Spleen (tissue), 13 donors: ENCODE measurements around the gene RPS6KL1. TPM values are rescaled to one million over a fixed set of nuclear protein-coding genes. Genes with fewer than 3 reads are reported as not detected.

ENCODE experiments used
- DNase-seq: peaks from one replicate; pipeline ENCODE4 v3.0.0-alpha.2; 2020
- H3K27ac ChIP-seq, 8 donors: fragments of 200-600 bp; sonication (generic) in 7 of 8; 1 replicate in 4 of 8; 2 replicates in 4 of 8; pipeline versions ENCODE4 v1.5.0 to v1.8.0; 2016 to 2021; ENCODE audit warnings: inconsistent platforms in 4 of 8, mild to moderate bottlenecking in 4 of 8, moderate library complexity in 1 of 8
- H3K27me3 ChIP-seq, 7 donors: fragments of 200-600 bp; sonication (generic) in 6 of 7; replicated peaks in 1 of 7; 1 replicate in 4 of 7; 2 replicates in 3 of 7; pipeline versions ENCODE4 v1.5.0 to v1.8.0; 2016 to 2021; ENCODE audit warnings: inconsistent platforms in 3 of 7, mild to moderate bottlenecking in 1 of 7
- H3K36me3 ChIP-seq, 6 donors: fragments of 200-600 bp; sonication (generic) in 5 of 6; 1 replicate in 4 of 6; 2 replicates in 2 of 6; pipeline versions ENCODE4 v1.5.0 to v1.8.0; 2016 to 2021; ENCODE audit warnings: inconsistent platforms in 2 of 6
- H3K4me1 ChIP-seq, 6 donors: fragments of 200-600 bp; sonication (generic) in 5 of 6; 1 replicate in 3 of 6; 2 replicates in 3 of 6; pipeline versions ENCODE4 v1.5.0 to v1.8.0; 2016 to 2021; ENCODE audit warnings: inconsistent platforms in 3 of 6
- H3K4me3 ChIP-seq, 8 donors: fragments of 200-600 bp; sonication (generic) in 7 of 8; 1 replicate in 4 of 8; 2 replicates in 4 of 8; pipeline versions ENCODE4 v1.5.0 to v1.8.0; 2016 to 2021; ENCODE audit warnings: inconsistent platforms in 4 of 8, mild to moderate bottlenecking in 4 of 8, moderate library complexity in 2 of 8
- H3K9me3 ChIP-seq, 8 donors: fragments of 200-600 bp; sonication (generic) in 7 of 8; 1 replicate in 4 of 8; 2 replicates in 4 of 8; pipeline versions ENCODE4 v1.5.0 to v1.8.0; 2016 to 2021; ENCODE audit warnings: inconsistent platforms in 4 of 8
- POLR2A ChIP-seq, 3 donors: fragments of 450-650 bp; IDR thresholded peaks; one replicate each; pipeline ENCODE4 v1.5.1; 2017; ENCODE audit warnings: antibody characterized with exemption in 3 of 3, mild to moderate bottlenecking in 1 of 3
- POLR2AphosphoS5 ChIP-seq, 3 donors: sonication (generic); formaldehyde crosslinking; IDR thresholded peaks; one replicate each; pipeline ENCODE4 v1.5.1; 2017; ENCODE audit warnings: antibody characterized with exemption in 3 of 3
- WGBS, 5 donors: extraction: QIAGEN DNeasy Blood & Tissue Kit in 3 of 5; methylation state at CpG; one replicate each; pipeline versions ENCODE4 v1.1.5 to v1.1.7; 2013 to 2018; 5-methylcytosine and 5-hydroxymethylcytosine counted together
- intact Hi-C: fragments of 100-400 bp; cut with DNase I; formaldehyde crosslinking; loops from one replicate; pipeline ENCODE4 v1.15.0; 2023; ENCODE audit warnings: low total_unique reads
- long read RNA-seq, 2 donors: transcript quantifications; one replicate each; lab custom pipeline, GENCODE V29; 2026
- polyA plus RNA-seq, 3 donors: library from polyadenylated mRNA; stranded (reverse); fragments of 200-250 nt; gene quantifications; one replicate each; pipeline ENCODE4 v1.2.1, GENCODE V29; 2013
- total RNA-seq, 7 donors: library from RNA; depleted of rRNA in 3 of 7; stranded (reverse); fragments of >200 nt in 3 of 7; fragmentation: NEBNext Ultra II Directional in 4 of 7; extraction: Animal tissue kit (Norgen Biotek cat#: 25700) in 4 of 7; gene quantifications; one replicate each; pipeline versions ENCODE4 v1.1.0 to v1.2.1, GENCODE V29; 2016 to 2021
- TF ChIP-seq, protein P1 (sequence below), 11 experiments: fragments of 200-600 bp in 7 of 11; fragments of 450-650 bp in 4 of 11; sonication (generic) in 4 of 11; IDR thresholded peaks in 8 of 11; conservative IDR thresholded peaks in 3 of 11; 1 replicate in 7 of 11; 2 replicates in 4 of 11; pipeline versions ENCODE4 v1.4.0 to v1.8.0; 2016 to 2021; ENCODE audit warnings: antibody characterized with exemption in 11 of 11, inconsistent platforms in 4 of 11, mild to moderate bottlenecking in 1 of 11
- donor health status: healthy with polysubstance abuse.
- donor health status: DM: no; HTN: no; CAD: no; lungs with moderate emphysema.
- donor health status: DM: no; HTN: no; CAD: no.
- donor health status: Bipolar disorder and iron deficiency.
- donor health status: healthy.
- donor health status: DM: no; HTN: no; CAD: no.
- donor health status: DM: yes; HTN: yes; CAD: no.

RPS6KL1 gene, protein sequence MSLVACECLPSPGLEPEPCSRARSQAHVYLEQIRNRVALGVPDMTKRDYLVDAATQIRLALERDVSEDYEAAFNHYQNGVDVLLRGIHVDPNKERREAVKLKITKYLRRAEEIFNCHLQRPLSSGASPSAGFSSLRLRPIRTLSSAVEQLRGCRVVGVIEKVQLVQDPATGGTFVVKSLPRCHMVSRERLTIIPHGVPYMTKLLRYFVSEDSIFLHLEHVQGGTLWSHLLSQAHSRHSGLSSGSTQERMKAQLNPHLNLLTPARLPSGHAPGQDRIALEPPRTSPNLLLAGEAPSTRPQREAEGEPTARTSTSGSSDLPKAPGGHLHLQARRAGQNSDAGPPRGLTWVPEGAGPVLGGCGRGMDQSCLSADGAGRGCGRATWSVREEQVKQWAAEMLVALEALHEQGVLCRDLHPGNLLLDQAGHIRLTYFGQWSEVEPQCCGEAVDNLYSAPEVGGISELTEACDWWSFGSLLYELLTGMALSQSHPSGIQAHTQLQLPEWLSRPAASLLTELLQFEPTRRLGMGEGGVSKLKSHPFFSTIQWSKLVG
- total RNA-seq (10 to 100 TPM in 1 of 7 donors, 1 to 10 TPM in 6; 1.7 to 15.7 (median 5.7) TPM), polyA plus RNA-seq (1 to 10 TPM; 3.3 to 4.6 (median 4.6) TPM)
- long read RNA-seq, donor 1 = 0 reads
- long read RNA-seq, donor 2, partial matches to known transcripts = 0 of 1 reads
- long read RNA-seq, donor 2, other reads (novel, unspliced or antisense) = 0 of 1 reads

DNA sequence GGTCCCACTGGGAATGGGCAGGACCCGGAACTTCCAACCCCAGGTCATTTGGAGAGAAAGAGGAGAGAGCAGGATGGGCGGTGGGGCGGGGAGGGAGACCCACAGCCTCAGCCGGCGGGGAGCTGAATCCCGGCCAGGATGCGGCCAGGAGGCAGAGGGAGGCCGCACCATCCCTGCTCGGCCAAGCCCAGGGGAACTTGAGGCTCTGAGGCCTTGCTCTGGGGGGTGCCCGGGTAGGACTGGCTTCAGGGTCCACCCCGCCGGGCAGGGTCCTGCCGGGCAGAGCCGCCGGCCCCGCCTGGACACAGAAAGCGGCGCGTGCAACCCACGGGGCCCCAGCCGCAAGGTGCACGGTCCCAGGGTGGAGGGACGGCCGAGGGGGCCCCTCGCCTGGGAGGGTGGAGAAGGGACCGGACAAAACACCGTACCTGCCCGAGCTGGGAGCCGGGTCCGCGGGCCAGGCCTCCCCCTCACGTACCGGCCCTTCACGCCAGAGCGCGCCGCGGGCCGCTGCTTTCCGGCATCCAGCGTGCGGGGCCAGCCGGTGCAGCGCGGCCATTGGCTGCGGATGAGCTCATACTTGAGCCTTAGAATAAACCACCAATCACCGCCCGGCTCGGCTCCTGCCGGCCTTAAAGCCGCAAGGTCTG lies at the start of gene RPS6KL1:
Gene RPS6KL1 (minus strand): TSS at position 509 of the 650 bp plus-strand sequence. CDS start 1,719 bp downstream, outside the sequence.
- H3K27ac ChIP-seq = peak within 1 kb of the TSS in 4 of 8 donors; percentile 13 to 45 (median 28)
- TF ChIP-seq, protein P1, sequence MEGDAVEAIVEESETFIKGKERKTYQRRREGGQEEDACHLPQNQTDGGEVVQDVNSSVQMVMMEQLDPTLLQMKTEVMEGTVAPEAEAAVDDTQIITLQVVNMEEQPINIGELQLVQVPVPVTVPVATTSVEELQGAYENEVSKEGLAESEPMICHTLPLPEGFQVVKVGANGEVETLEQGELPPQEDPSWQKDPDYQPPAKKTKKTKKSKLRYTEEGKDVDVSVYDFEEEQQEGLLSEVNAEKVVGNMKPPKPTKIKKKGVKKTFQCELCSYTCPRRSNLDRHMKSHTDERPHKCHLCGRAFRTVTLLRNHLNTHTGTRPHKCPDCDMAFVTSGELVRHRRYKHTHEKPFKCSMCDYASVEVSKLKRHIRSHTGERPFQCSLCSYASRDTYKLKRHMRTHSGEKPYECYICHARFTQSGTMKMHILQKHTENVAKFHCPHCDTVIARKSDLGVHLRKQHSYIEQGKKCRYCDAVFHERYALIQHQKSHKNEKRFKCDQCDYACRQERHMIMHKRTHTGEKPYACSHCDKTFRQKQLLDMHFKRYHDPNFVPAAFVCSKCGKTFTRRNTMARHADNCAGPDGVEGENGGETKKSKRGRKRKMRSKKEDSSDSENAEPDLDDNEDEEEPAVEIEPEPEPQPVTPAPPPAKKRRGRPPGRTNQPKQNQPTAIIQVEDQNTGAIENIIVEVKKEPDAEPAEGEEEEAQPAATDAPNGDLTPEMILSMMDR (IDR thresholded peaks at IDR 0.05 in 8 of 11, conservative IDR thresholded peaks at IDR 0.05 in 3 of 11) = no peak
- TF ChIP-seq POLR2A (IDR thresholded peaks at IDR 0.05) (no peak), POLR2AphosphoS5 (IDR thresholded peaks at IDR 0.05) (peak in 2 of 3 donors; percentile 66 to 72)
- H3K4me1 ChIP-seq = peaks cover 0 to 25% (median 17%) of the 10 kb centered on the region in 6 donors
- no peaks in the 10 kb centered on the region for H3K9me3 ChIP-seq
- DNase-seq = peak; percentile 90
- H3K4me3 ChIP-seq = peak within 1 kb of the TSS; percentile 31 to 72 (median 46)
- 9 to 30% (median 17%) methylated on average over 20 to 51 of the region's 51 CpGs for WGBS, 5 donors
- H3K27me3 ChIP-seq = peaks cover 0 to 17% (median 0%) of the 10 kb centered on the region in 7 donors
- H3K36me3 ChIP-seq = no peaks in the 10 kb centered on the region
- intact Hi-C loops = no loop called here

DNA sequence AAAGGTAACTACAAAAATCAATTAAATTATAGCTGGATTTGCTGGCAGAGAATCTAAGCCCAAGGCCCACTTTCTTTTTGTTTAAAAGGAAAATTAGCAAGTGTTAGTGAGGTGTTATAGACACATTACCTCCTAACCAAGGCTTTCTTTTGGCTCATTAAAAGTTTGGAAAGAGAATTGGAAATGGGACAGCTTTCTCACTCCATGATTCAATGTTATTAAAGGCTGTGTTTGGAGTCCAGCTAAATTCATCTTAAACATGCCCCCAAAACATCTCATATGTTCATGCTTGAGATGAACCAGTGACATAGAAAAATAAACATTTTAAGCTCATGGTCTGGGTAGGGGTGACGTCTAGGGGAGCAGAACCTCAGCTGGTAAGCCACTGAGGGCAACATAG lies 45.8 kb upstream of the RPS6KL1 start:
- Histone ChIP-seq H3K9me3 (no peaks in the 10 kb centered on the region), H3K4me1 (peaks cover 0 to 12% (median 8%) of the 10 kb centered on the region in 6 donors), H3K27ac (no peak overlapping the region), H3K27me3 (no peaks in the 10 kb centered on the region), H3K36me3 (no peaks in the 10 kb centered on the region), H3K4me3 (no peak overlapping the region)
- TF ChIP-seq POLR2A (IDR thresholded peaks at IDR 0.05) = no peak
- no peak for DNase-seq
- WGBS, 5 donors = 68 to 100% (median 84%) methylated on average over 1 of the region's 1 CpG
- intact Hi-C loops = no loop called here

DNA sequence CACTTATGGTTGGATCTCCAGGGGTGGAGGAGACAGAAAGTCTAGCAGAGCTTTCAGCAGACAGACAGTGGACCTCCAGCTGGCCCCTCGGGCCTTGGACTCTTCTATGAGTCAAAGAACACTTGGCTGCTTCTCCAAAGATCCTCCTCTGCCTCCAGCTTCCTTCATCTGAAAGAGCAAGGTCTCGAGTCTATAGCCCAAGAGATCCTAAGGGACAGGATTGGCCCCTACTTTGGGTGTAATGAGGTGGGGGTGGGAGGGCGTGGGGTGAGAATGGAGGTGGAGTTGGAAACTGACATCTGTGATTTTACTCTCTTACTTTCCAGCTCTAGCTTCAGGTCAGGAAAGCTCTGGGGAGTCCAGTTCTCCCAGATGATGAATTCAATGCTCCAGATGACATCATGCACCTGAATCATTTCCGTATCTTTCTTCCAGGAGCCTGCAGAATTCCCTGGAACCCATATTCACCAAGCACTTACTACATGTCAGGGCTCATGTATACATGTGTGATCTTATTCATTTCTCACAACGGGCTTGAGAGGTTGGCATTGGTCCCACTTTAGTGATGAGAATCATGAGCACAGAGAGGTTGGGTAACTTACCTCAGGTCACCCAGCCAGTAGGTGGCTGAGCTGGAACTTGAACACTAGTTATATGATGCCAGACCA lies 42.6 kb upstream of the RPS6KL1 start:
- intact Hi-C loops = no loop called here
- Histone ChIP-seq H3K27me3 (no peaks in the 10 kb centered on the region), H3K27ac (no peak overlapping the region), H3K9me3 (no peaks in the 10 kb centered on the region), H3K4me3 (no peak overlapping the region), H3K36me3 (no peaks in the 10 kb centered on the region), H3K4me1 (peaks cover 0 to 24% (median 13%) of the 10 kb centered on the region in 6 donors)
- 61 to 86% (median 84%) methylated on average over 4 to 5 of the region's 5 CpGs for WGBS, 5 donors
- no peak for TF ChIP-seq POLR2A (IDR thresholded peaks at IDR 0.05)
- TF ChIP-seq, protein P1 (IDR thresholded peaks at IDR 0.05 in 8 of 11, conservative IDR thresholded peaks at IDR 0.05 in 3 of 11) = no peak
- TF ChIP-seq POLR2AphosphoS5 (IDR thresholded peaks at IDR 0.05) = no peak
- DNase-seq = no peak

DNA sequence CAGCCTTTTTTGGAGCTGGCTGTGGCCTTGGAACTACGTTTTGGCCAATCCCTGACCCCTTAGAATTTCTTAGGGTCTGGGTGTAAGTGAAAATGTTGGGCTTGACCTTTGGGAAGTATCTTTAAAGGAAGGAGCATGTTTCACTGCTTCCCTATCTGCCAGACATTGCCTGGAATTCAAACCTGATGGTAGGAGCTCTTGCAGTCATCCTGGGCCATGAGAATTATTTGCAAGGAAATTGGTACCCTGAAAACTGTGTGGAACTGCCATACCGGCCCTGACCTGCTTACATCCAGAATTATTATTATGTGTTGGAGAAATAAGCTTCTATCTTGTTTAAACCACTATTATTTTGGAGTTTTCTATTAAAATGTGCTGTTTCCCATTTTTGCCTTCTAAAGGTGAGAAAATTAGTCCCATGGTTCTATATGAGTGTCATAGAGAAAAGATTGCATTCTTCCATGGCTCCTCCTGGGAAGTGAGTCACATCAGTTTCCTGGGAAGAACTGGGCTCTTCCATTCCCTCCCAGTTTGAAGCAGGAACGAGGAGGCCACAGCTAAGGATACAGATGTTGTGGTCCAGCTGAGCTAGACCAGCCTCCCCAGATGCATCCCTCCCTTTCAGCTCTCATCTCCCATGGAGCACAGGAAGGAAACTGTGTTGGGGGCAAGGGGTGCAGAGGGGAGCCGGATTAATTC lies 41.9 kb upstream of the RPS6KL1 start:
- no peaks in the 10 kb centered on the region for H3K9me3 ChIP-seq
- TF ChIP-seq POLR2AphosphoS5 (IDR thresholded peaks at IDR 0.05) = no peak
- H3K27me3 ChIP-seq = no peaks in the 10 kb centered on the region
- H3K27ac ChIP-seq = no peak overlapping the region
- no peaks in the 10 kb centered on the region for H3K36me3 ChIP-seq
- intact Hi-C loops = no loop called here
- no peak overlapping the region for H3K4me3 ChIP-seq
- no peak for DNase-seq
- 50 to 68% (median 57%) methylated on average over 3 to 4 of the region's 4 CpGs for WGBS, 5 donors
- H3K4me1 ChIP-seq = peaks cover 0 to 24% (median 13%) of the 10 kb centered on the region in 6 donors
